Measurements from ENCODE around the gene PTPRN2.

DNA sequence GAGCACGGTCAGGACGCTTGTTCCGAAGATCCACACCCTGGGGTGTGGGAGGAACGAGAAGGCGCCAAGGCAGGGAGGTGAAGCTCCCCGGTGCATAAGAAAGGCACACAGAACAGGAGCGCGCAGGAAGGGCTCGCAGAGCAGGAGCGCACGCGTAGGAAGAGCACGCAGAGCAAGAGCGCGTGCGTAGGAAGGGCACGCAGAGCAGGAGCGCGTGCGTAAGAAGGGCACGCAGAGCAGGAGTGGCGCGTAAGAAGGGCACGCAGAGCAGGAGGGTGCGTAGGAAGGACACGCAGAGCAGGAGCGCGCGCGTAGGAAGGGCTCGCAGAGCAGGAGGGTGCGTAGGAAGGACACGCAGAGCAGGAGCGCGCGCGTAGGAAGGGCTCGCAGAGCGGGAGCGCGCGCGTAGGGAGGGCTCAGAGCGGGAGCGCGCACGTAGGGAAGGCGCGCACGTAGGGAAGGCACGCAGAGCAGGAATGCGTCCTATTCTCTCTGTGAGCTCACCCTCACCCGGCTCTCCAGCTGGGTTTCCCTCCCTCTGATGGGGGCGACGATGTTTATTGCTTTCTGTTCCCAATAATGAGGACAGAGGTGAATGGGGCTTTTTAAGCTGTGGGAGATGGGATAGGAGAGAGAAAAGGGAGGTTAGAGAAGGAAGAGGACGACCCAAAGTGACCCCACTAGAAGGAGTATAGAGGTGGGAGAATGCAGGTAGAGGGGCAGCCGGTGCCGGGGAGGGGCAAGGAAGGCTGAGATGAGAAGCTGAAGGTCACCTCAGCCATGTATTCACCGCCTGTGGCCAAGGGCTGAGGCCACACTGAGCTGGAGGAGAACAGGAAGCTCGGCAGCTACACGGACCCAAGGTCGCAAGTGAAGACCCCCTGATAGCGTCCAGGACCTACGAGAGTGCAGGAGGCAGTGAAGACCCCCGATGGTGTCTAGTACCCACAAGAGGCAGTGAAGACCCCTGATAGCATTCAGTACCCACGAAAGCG lies 423.2 kb downstream of the PTPRN2 start:
- no peak for TF ChIP-seq POLR2A (IDR thresholded peaks at IDR 0.05)
- TF ChIP-seq, protein P1, sequence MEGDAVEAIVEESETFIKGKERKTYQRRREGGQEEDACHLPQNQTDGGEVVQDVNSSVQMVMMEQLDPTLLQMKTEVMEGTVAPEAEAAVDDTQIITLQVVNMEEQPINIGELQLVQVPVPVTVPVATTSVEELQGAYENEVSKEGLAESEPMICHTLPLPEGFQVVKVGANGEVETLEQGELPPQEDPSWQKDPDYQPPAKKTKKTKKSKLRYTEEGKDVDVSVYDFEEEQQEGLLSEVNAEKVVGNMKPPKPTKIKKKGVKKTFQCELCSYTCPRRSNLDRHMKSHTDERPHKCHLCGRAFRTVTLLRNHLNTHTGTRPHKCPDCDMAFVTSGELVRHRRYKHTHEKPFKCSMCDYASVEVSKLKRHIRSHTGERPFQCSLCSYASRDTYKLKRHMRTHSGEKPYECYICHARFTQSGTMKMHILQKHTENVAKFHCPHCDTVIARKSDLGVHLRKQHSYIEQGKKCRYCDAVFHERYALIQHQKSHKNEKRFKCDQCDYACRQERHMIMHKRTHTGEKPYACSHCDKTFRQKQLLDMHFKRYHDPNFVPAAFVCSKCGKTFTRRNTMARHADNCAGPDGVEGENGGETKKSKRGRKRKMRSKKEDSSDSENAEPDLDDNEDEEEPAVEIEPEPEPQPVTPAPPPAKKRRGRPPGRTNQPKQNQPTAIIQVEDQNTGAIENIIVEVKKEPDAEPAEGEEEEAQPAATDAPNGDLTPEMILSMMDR (IDR thresholded peaks at IDR 0.05), result no peak
